GM21360 (cell line): ENCODE data around the gene PSMB5.

Experiments
- ATAC-seq: cut with Tn5 transposase; IDR thresholded peaks from one replicate; pipeline ENCODE4 v1.9.1; 2021; ENCODE audit warnings: mild to moderate bottlenecking, moderate library complexity; ENCODE audit not compliant: unreplicated experiment

PSMB5 gene

GRCh38 chr14:22995889-22996625 is 38.6 kb downstream of the PSMB5 start:
- no peak for ATAC-seq

GRCh38 chr14:22994762-22995275 is 39.9 kb downstream of the PSMB5 start:
- ATAC-seq: no peak

- ATAC-seq: no peak
Measured at GRCh38 chr14:22993517-22993916, 41.2 kb downstream of the PSMB5 start.

- ATAC-seq: no peak
Measured at GRCh38 chr14:22991852-22992251, 42.8 kb downstream of the PSMB5 start.

GRCh38 chr14:22987291-22987690 is 47.4 kb downstream of the PSMB5 start:
- ATAC-seq: no peak

- no peak for ATAC-seq
Measured at GRCh38 chr14:22986508-22987054, 48.1 kb downstream of the PSMB5 start.

GRCh38 chr14:22985894-22986507 is 48.7 kb downstream of the PSMB5 start:
- no peak for ATAC-seq

GRCh38 chr14:22984959-22985658 is 49.6 kb downstream of the PSMB5 start:
- ATAC-seq: no peak

- ATAC-seq: peak; percentile 54
Measured at GRCh38 chr14:22982477-22983245, 52.0 kb downstream of the PSMB5 start, which contains the start of gene AJUBA. TSS of gene AJUBA (minus strand) at chr14:22982551. CDS start at chr14:22982266, 285 bp downstream.

GRCh38 chr14:22981876-22982476 is 52.7 kb downstream of the PSMB5 start:
- ATAC-seq: no peak

GRCh38 chr14:22981090-22981875 is 53.4 kb downstream of the PSMB5 start:
- ATAC-seq: no peak

- no peak for ATAC-seq
Measured at GRCh38 chr14:22980672-22981089, 54.0 kb downstream of the PSMB5 start.

- no peak for ATAC-seq
Measured at GRCh38 chr14:22979748-22980392, 54.8 kb downstream of the PSMB5 start.

- ATAC-seq: no peak
Measured at GRCh38 chr14:22978981-22979671, 55.6 kb downstream of the PSMB5 start.

GRCh38 chr14:22978487-22978837 is 56.2 kb downstream of the PSMB5 start:
- ATAC-seq: no peak

GRCh38 chr14:22977684-22978486 is 56.8 kb downstream of the PSMB5 start:
- ATAC-seq: no peak

GRCh38 chr14:22977434-22977683 is 57.3 kb downstream of the PSMB5 start:
- no peak for ATAC-seq
